ENCODE results near the gene C1QA.
"Not testable (repeated sequence)": the region's sequence is repeated elsewhere in the genome, so short reads cannot be mapped to it uniquely, and the experiment has no call there.

The C1QA gene

GRCh38 chr1:22643928-22644327 lies 7.5 kb downstream of the C1QA start:
- no peak for DNase-seq

GRCh38 chr1:22645931-22646330 lies 9.5 kb downstream of the C1QA start:
- DNase-seq, result no peak

GRCh38 chr1:22646384-22646783 lies 10.0 kb downstream of the C1QA start:
- no peak for DNase-seq

DNA sequence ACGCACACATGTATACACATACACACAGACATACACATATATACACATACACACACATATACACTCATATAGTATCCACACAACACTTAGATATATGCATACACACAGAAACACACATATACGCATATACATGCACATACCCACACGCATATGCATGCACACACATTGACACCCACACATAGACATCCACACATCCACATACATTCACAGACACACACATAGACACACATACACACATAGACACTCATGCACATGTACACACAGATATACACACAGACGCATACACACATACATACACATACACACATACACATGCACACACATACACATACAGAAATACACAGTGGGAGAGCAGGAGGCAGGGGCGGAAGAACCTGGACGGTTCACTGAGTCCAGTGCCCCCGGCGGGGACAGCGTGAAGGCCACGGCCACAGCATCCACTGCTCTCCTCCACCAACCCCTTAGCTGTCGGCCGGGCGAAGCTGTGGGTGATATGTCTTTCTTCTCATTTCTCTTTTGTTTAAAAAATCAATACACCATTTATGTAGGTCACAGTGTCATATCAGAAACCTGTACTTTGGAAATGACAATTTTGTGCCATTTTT lies 13.8 kb downstream of the C1QA start:
- no peak for DNase-seq

DNA sequence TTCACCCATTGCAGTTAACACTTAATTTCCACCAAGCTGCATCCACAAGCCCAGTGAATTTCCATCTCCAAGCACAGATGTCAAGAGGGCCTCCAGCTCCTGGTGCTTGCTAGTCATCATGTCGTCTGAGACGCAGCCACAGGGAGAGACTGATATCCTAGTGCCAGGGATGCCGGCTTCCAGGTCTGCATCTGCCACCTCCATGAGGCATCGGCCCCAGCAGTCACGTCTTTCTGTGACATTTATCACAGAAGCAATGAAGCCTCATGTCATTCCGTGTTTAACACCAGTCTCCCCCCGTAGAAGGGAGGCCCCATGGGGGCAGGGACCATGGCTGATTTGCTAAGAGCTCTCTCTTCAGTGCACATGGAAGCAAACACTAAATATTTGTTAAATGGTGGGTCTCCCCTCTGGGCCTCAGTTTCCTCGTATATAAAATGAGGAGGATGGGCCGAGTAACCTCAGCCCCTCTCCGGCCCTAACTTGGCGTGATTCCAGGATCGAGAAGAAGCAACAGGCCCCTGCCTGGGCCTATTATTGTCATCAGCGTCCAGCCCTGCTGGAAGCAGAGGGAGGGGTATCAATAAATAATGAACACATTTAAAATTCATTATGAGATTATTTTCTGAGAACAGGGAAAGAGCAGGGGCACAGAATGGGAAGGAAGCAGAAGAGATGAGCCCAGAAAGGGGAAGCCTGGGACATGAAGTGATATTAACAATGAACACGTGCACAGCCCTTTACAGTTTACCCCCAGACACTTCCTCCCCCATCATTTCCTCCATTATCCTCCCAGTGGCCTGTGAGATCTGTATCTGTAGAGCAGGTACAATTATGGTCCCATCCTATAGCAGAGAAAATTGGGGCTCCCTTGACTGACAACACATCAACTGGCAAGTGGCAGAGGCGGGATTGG lies 15.8 kb downstream of the C1QA start:
- DNase-seq, result no peak

- no peak for DNase-seq
These were observed 16.5 kb downstream of the C1QA start, which contains the start of gene C1QB for GRCh38 chr1:22652881-22653316. Gene C1QB, plus strand, starts transcription at chr1:22653236. Its CDS starts 6,227 bp downstream, at chr1:22659463.

DNA sequence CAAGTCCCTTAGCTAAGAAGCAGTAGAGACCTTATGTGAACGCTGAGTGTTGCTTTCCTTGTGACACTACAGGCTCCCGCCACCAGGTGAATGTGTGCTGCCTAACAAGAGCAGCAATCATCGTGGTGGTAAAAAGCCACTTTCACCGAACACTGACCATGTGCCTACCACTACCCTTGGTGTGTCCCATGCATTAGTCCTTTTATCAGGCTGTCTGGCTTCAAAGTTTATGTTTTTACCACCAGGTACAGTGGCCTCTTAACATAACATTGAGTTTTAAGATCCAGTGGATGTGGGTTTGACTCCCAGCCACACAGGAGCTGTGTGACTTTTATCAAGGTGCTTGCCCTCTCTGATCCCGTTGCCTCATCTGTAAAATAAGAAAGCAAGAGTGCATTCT lies 18.3 kb downstream of the C1QA start:
- DNase-seq, result no peak

DNA sequence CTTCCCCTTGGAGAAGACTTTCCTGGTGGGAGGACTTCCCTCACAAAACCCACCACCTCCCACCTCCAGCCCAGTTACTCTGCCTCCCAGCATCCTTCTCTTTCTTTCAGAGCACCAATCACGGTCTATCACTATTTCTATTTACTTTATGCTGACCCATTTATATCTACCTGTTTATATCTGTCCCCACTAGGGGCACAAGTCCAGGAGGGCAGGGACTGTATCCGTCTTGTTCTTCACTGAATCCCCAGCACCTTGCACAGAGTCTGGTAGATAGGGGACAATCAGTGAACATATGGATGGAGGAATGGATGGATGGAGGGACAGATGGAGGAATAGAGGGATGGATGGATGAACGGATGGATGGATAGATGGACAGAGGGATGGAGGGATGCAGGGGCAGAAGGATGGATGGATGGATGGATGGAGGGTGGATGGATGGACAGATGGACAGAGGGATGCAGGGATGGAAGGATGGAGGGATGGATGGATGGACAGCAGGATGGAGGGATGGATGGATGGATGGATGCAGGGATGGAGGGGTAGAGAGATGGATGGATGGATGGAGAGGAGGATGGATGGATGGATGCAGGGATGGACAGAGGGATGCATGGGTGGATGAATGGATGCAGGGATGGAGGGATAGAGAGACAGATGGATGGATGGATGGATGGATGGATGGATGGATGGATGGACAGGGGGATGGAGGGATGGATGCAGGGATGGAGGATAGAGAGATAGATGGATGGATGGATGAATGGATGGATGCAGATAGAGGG lies 22.1 kb downstream of the C1QA start:
- no peak for DNase-seq

DNA sequence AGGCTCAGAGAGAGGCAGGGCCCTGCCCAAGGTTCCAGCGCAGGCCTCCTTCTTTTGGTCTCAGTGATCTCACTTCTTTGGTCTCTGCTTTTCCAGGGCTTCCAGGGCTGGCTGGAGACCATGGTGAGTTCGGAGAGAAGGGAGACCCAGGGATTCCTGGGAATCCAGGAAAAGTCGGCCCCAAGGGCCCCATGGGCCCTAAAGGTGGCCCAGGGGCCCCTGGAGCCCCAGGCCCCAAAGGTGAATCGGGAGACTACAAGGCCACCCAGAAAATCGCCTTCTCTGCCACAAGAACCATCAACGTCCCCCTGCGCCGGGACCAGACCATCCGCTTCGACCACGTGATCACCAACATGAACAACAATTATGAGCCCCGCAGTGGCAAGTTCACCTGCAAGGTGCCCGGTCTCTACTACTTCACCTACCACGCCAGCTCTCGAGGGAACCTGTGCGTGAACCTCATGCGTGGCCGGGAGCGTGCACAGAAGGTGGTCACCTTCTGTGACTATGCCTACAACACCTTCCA lies 24.4 kb downstream of the C1QA start:
- no peak for DNase-seq

DNA sequence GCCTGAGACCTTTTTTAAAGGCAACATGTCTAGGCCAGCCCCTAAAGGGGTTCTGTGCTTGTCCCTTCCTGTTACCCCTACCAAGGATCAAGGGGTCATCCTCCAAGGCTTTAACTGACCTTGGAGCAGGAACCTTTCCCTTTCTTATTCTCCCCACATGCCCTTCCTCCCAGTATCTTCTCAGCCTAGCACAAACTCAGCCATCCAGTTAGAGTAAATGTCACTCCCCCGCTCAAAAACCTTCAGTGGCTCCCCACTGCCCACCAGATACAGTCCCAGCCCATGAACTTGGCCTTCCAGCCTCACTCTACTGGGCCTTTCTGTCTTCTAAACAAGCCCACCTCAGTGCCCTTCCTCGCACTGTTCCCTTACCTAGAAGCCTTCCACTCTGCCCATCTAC lies 25.5 kb downstream of the C1QA start:
- DNase-seq, result no peak

GRCh38 chr1:22662318-22662717 lies 25.9 kb downstream of the C1QA start:
- peak; percentile 18 for DNase-seq

DNA sequence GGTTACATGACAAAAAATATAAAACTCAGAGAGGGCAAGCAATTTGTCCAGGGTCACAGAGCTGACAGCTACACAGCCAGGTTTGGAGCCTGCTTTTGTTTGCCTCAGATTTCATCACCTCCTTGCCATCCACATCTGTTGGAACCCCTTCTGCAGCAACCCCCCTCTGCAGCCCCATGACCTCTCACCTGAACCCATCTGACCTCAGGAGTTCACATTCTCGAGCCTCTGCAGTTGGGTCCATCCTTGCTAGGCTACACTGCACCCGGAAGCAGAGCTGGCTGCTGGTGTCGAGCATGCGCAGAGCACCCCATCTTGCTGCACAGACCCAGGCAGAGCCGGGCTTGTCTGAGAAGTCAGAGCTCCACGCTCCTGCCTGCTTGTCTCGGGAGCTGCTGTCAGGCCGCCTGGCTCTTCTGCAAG lies 26.6 kb downstream of the C1QA start:
- DNase-seq, result no peak

DNA sequence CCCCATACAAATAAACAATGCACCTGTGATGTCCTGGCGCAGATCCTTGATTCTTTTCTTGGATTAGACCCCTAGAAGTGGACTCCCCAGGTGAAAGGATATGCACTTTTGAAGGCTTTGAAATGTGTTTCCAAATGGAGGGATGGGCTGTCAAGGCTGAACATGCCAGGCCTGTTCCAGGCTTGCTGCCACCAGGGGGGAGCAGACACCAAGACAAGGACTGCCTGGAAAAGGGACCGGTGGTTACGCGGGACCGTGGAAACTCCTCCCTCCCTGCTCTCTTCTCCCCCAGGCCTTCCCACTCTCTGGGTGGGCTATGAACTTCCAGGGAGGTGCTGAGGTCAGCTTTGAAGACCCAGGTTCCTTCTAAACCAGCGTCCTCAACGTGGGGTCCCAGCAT lies 29.3 kb downstream of the C1QA start:
- no peak for DNase-seq

DNA sequence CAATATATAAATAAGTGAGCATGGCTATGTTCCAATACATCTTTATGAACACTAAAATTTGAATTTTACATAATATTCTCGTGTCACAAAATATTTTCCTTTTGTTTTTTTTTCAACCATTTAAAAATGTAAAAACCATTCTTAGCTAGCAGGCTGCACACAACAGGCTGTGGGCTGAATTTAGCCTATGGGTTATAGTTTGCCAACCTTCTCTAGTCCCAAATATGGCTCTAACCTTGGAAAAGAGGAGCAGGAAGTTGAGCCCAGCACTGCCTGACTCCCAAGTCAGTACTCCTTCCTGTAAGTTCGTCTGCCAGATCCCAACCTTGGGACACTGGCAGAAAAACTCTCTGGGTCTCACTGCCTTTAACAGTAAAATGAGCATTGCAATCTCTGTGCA lies 30.0 kb downstream of the C1QA start:
- no peak for DNase-seq

DNA sequence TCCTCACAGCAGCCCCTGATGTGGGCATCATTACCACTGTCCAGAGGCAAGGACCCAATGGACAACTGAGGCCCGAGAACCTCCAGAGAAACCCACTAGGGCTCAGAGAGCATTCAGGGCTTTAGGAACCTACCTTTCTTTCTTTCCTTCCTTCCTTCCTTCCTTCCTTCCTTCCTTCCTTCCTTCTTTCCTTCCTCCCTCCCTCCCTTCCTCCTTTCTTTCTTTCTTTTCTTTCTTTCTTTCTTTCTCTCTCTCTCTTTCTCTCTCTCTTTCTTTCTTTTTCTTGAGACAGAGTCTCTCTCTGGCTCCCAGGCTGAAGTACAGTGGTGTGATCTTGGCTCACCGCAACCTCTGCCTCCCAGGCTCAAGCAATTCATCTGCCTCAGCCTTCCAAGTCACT lies 32.4 kb downstream of the C1QA start:
- DNase-seq, result not testable (repeated sequence)

- no peak for DNase-seq
These were observed 34.0 kb downstream of the C1QA start for GRCh38 chr1:22670352-22670975.

DNA sequence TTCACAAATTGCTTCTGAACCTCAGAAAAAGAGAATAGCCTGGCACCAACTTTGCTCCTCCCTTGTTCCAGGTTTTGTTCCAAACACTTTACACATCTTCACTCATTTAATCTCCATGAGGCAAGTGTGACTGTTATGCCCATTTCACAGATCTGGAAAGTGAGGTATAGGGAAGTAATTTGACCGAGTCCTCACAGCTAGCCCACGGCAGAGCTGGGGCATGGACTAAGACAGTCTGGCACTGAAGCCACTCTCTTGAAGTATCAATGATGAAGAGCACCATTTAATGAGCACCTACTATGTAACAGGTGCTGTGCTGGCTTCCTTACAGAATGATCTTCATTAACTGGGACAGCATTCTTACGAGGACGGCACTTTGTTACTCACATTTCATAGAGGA lies 35.6 kb downstream of the C1QA start:
- DNase-seq, result no peak

GRCh38 chr1:22673486-22674409 lies 37.3 kb downstream of the C1QA start:
- DNase-seq, result peak; percentile 13

- DNase-seq, result no peak
These were observed 38.0 kb downstream of the C1QA start for GRCh38 chr1:22674410-22674749.

DNA sequence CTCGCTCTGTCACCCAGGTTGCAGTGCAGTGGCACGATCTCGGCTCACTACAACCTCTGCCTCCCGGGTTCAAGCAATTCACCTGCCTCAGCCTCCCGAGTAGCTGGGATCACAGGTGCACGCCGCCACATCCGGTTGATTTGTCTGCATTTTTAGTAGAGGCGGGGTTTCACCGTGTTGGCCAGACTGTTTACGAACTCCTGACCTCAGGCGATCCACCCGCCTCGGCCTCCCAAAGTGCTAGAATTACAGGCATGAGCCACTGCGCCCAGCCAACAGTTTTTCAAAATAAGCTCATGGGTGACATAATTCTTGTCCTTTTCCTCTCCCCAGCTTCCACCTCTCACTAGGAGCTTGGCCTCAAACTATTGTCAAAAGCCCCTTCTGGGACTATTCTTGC lies 39.7 kb downstream of the C1QA start:
- not testable (repeated sequence) for DNase-seq

- DNase-seq, result no peak
These were observed 40.6 kb downstream of the C1QA start for GRCh38 chr1:22676916-22677583.
